LNCaP clone FGC (cell line): ENCODE results near the gene CDKN2B-AS1.

Source experiments
- DNase-seq: peaks from one replicate; pipeline ENCODE4 v3.0.0-alpha.2; 2011; ENCODE audit warnings: low read depth
- H3K4me3 ChIP-seq: 2 replicates; pipeline ENCODE4 v1.5.1; 2011; ENCODE audit warnings: mild to moderate bottlenecking, low read depth, low read length, control low read depth
- TF ChIP-seq, protein P1 (sequence below): IDR thresholded peaks from 2 replicates; pipeline ENCODE4 v1.5.1; 2012; ENCODE audit warnings: mild to moderate bottlenecking; ENCODE audit not compliant: control insufficient read depth, insufficient read depth; ENCODE audit errors: extremely low read depth

The CDKN2B-AS1 gene

DNA sequence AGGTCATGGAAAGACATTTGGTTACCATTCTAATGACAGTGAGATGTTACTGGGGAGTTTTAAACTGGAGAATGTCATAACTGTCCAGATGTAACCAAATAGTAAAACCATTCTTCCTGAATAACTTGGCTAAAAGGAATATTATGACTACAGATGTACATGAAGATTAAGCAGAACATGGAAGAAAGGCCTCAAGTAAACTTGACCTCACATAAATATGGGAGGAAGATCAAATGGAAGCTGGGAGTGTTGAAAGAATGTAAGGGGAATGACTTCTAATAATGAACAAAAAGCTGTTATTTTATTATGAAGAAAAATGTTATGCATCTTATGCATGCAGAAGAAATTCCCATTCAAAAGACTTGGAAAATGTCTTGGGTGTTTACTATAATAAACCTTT, 122.2 kb downstream of the CDKN2B-AS1 start:
- TF ChIP-seq, protein P1, sequence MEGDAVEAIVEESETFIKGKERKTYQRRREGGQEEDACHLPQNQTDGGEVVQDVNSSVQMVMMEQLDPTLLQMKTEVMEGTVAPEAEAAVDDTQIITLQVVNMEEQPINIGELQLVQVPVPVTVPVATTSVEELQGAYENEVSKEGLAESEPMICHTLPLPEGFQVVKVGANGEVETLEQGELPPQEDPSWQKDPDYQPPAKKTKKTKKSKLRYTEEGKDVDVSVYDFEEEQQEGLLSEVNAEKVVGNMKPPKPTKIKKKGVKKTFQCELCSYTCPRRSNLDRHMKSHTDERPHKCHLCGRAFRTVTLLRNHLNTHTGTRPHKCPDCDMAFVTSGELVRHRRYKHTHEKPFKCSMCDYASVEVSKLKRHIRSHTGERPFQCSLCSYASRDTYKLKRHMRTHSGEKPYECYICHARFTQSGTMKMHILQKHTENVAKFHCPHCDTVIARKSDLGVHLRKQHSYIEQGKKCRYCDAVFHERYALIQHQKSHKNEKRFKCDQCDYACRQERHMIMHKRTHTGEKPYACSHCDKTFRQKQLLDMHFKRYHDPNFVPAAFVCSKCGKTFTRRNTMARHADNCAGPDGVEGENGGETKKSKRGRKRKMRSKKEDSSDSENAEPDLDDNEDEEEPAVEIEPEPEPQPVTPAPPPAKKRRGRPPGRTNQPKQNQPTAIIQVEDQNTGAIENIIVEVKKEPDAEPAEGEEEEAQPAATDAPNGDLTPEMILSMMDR: no peak
- H3K4me3 ChIP-seq: no peak overlapping the region
- no peak for DNase-seq

DNA sequence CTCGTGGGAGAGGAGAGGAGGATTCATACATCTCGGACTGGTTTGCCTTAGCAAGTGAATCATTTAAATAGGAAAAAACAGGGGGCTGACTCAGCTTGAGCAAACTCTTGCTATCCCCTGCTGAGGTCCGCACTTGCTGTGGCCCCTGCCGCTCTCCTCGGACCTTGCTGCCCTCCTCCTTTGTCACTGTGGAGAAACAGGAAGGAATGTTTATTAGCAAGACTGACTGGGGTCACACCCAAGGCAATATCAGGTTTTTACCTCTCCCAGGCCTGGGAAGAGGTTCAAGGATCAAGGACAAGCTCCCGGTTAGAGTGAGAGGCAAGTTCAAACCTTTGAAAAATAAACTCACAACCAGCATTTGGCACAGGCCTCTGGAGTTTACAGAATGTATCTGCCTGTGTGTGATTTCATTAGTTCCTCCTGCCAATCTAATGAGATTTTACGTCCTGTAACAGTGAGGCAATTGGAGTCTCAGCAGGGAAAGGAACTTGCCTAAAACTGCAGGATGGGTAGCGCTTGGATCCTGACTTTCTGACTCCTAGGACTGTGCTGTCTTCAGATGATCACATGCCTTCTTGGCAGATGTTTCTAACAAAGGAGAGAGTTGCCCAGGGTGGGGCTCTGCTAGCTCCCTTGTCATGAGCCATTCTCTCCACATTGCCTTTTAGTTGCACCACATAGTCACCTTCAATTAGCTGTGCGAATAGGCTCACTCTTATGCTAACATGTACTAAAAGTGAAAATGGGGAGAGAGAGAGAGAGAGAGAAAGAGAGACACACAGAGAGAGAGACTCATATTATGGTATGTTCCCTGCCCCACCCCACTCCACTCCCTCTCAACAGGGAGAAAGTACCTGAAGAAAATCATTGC, 123.2 kb downstream of the CDKN2B-AS1 start:
- no peak overlapping the region for H3K4me3 ChIP-seq
- TF ChIP-seq, protein P1: no peak
- DNase-seq: no peak

DNA sequence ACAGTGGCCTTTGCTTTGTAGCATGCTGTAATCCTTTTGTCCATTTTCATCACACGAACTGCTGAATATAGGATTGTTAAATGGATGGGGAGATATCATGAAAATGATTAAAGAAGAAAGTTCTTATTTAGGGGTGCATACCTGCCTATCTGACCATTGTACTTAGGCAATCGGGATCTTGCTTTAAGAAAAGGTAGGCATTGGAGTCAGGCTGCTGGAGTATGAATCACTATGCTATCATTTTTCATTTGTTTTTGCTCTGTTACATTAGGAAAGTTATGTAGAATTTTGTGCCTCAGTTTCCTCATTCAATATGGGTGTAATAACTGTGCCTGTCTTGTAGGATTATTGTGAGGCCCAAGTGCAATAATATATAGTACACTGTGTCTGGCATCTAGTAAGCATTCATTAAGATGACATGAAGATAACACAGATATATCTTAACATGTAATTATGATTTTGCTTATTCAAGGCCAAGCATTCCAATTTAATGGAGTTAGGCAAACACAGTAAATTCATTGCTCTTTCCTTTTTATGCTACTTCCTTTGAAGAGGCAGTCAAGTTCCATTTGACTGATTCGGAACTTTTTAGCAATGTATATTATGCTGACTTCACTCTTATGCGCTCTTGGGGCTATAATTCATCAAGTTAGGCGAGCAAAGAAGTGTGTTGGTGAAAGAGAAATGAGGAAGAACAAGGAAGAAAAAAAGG, 124.4 kb downstream of the CDKN2B-AS1 start:
- no peak overlapping the region for H3K4me3 ChIP-seq
- DNase-seq: no peak
- TF ChIP-seq, protein P1: no peak

DNA sequence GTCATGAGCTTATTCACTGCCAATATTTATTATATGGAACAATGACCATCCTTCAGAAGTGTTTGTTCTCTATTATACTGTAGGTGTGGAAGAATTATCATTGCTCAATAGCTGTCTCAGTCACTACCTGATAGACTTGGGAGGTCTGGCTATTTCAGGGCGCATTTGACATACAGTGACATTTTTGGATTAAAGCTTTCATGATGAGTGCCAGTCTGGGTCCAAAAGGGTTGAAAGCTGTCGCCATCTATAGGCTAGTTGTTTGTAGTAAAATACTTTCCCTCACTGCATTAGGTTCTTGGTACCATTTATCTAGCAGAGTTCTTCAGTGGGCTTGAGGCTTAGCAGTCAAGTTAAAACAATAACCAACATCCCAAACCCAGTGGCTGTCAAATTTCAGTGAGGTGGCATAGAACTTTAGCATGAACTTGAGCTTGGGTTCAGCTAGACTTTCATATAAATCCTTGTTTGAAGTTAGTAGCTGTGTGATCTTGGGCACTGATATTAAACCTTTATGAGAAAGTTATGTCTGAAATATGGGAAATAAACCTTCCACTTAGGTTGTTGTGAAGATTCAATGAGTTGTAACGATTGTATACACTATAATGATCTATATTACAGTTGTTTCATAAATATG, 125.0 kb downstream of the CDKN2B-AS1 start:
- TF ChIP-seq, protein P1: peak; percentile 66
- no peak for DNase-seq

DNA sequence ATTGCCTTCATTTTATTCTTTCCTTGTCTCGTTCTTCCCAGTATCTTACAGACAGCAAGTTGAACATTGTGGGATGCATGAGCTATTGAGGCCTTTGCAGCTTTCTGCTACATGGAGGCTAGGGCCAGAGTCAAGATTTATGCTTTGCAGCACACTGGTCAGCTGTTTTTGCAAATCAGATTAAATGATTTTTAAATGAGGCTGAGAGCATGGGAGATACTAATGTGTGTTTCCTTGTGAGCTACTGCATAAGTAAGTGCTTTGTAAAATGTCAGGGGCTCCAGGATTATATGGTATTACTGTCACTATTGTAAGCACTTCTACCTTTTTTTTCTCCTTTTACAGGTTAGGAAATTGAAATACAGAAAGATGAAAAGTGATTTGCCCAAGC, 125.6 kb downstream of the CDKN2B-AS1 start:
- TF ChIP-seq, protein P1: no peak
- no peak for DNase-seq
- no peak overlapping the region for H3K4me3 ChIP-seq

More for the DNA sequence above, 125.0 kb downstream of the CDKN2B-AS1 start:
- no peak overlapping the region for H3K4me3 ChIP-seq

DNA sequence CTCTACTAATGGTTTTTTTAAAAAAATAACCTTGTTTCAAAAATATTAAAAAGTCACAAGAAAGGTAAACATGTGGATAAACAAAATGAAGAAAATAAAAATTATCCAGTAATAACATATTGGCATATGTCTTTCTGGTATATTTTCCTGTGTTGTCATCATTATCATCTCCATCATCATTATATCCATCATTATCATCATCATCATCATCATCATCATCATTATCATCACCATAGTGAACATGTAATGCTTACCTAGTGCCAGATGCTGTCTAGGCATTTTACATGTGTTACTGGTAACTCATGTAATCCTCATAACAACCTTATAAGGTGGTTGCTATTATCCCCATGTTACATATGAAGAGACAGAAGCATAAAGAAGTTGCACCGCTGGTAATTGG, 126.0 kb downstream of the CDKN2B-AS1 start:
- H3K4me3 ChIP-seq: no peak overlapping the region
- TF ChIP-seq, protein P1: no peak
- no peak for DNase-seq
